Keratinocyte (primary cell): Measurements from ENCODE around the gene KLHL22. TPM values are rescaled to one million over a fixed set of nuclear protein-coding genes. Genes with fewer than 3 reads are reported as not detected.

Source experiments
- DNase-seq: peaks from one replicate; pipeline ENCODE4 v3.0.0-alpha.2; 2011; ENCODE audit warnings: low read depth, missing footprints, low spot score
- FAIRE-seq: peaks from 2 replicates; lab custom pipeline; 2011; peaks lifted over from hg19 to GRCh38; lab: Jason Lieb, UNC
- H2AFZ ChIP-seq: 2 replicates; pipeline ENCODE4 v1.6.0; 2012; ENCODE audit warnings: low read length, control low read depth, inconsistent platforms; ENCODE audit not compliant: control insufficient read depth
- H3K27ac ChIP-seq: 2 replicates; pipeline ENCODE4 v1.5.1; 2011; ENCODE audit warnings: low read length; ENCODE audit not compliant: control insufficient read depth, insufficient read depth
- H3K27me3 ChIP-seq: 3 replicates; pipeline ENCODE4 v1.6.0; 2011; ENCODE audit warnings: low read length; ENCODE audit not compliant: control insufficient read depth, insufficient read depth; ENCODE audit errors: extremely low read depth
- H3K36me3 ChIP-seq, 2 experiments: 2 replicates in 1 of 2; 3 replicates in 1 of 2; pipeline ENCODE4 v1.5.1; 2011; ENCODE audit warnings: low read length in 2 of 2, mild to moderate bottlenecking in 1 of 2; ENCODE audit not compliant: control insufficient read depth in 2 of 2, insufficient read depth in 2 of 2; ENCODE audit errors: extremely low read depth in 1 of 2
- H3K4me1 ChIP-seq: 3 replicates; pipeline ENCODE4 v1.5.1; 2011; ENCODE audit warnings: low read length; ENCODE audit not compliant: control insufficient read depth, insufficient read depth; ENCODE audit errors: extremely low read depth
- H3K4me2 ChIP-seq: 3 replicates; pipeline ENCODE4 v1.6.0; 2011; ENCODE audit warnings: low read depth, low read length; ENCODE audit not compliant: control insufficient read depth, insufficient read depth; ENCODE audit errors: extremely low read depth
- H3K4me3 ChIP-seq, 3 experiments: fragments of 200-600 bp in 1 of 3; sonication (generic) in 1 of 3; 2 replicates in 2 of 3; 3 replicates in 1 of 3; pipeline ENCODE4 v1.5.1; 2011 to 2016; ENCODE audit warnings: low read length in 3 of 3, mild to moderate bottlenecking in 3 of 3, control low read depth in 2 of 3, inconsistent platforms in 1 of 3, low read depth in 1 of 3, mixed read lengths in 1 of 3, mixed run types in 1 of 3, moderate library complexity in 1 of 3; ENCODE audit not compliant: control insufficient read depth in 2 of 3, insufficient read depth in 2 of 3; ENCODE audit errors: extremely low read depth in 1 of 3
- H3K79me2 ChIP-seq: 2 replicates; pipeline ENCODE4 v1.6.0; 2012; ENCODE audit warnings: low read length; ENCODE audit not compliant: control insufficient read depth, insufficient read depth
- H3K9ac ChIP-seq: 3 replicates; pipeline ENCODE4 v1.6.0; 2011; ENCODE audit warnings: low read length; ENCODE audit not compliant: control insufficient read depth, insufficient read depth; ENCODE audit errors: extremely low read depth
- H3K9me1 ChIP-seq: 3 replicates; pipeline ENCODE4 v1.6.0; 2011; ENCODE audit warnings: low read length; ENCODE audit not compliant: control insufficient read depth, insufficient read depth; ENCODE audit errors: extremely low read depth
- H3K9me3 ChIP-seq: 2 replicates; pipeline ENCODE4 v1.5.1; 2012; ENCODE audit warnings: low read depth, low read length; ENCODE audit not compliant: control insufficient read depth
- H4K20me1 ChIP-seq: 3 replicates; pipeline ENCODE4 v1.6.0; 2011; ENCODE audit warnings: low read length; ENCODE audit not compliant: control insufficient read depth, insufficient read depth; ENCODE audit errors: extremely low read depth
- EZH2 ChIP-seq: IDR thresholded peaks from one replicate; pipeline ENCODE4 v1.6.1; 2012; ENCODE audit warnings: inconsistent platforms, mild to moderate bottlenecking, low read length, moderate library complexity
- dilution Hi-C: fragments of 300-500 bp; cut with MboI; formaldehyde crosslinking; loops from one replicate; pipeline ENCODE4 v1.7.0; 2020; ENCODE audit warnings: low sequenced_read_pairs; ENCODE audit not compliant: extremely low pct_ligation_motif_present
- polyA plus RNA-seq, 5 experiments: library from polyadenylated mRNA; depleted of rRNA in 3 of 5; stranded (reverse) in 3 of 5; stranded (forward) in 1 of 5; unstranded in 1 of 5; fragments of >200 nt; gene quantifications; 1 replicate in 1 of 5; 2 replicates in 3 of 5; 3 replicates in 1 of 5; pipeline versions ENCODE4 v1.2.1 to v1.2.3, GENCODE V29; 2011 to 2012; ENCODE audit warnings: missing spikeins in 2 of 5, low read depth in 1 of 5, low replicate concordance in 1 of 5
- TF ChIP-seq, protein P1 (sequence below), 3 experiments: IDR thresholded peaks in 1 of 3; conservative IDR thresholded peaks in 1 of 3; optimal IDR thresholded peaks in 1 of 3; 2 replicates in 2 of 3; 3 replicates in 1 of 3; pipeline versions ENCODE3 to v1.5.1; 2011; ENCODE audit warnings: low read length in 3 of 3, mild to moderate bottlenecking in 3 of 3, moderate library complexity in 2 of 3, control low read depth in 1 of 3, inconsistent platforms in 1 of 3; ENCODE audit not compliant: insufficient read depth in 2 of 3; ENCODE audit errors: extremely low read depth in 1 of 3

The KLHL22 gene
- polyA plus RNA-seq, 1 donor (not counting 4 experiments of a cell fraction or from before 2014, with no cell fraction given) = 9.3 TPM

- no peaks in the 10 kb centered on the region for H4K20me1 ChIP-seq
- no peaks in the 10 kb centered on the region for H3K9me3 ChIP-seq
These were observed 4.7 kb downstream of the KLHL22 start for GRCh38 chr22:20490941-20491307.

GRCh38 chr22:20490183-20490940, 5.2 kb downstream of the KLHL22 start:
- no peak overlapping the region for H3K4me2 ChIP-seq
- no peak overlapping the region for H2AFZ ChIP-seq
- no peaks in the 10 kb centered on the region for H3K9me3 ChIP-seq
- no peak overlapping the region for H3K9ac ChIP-seq
- H3K4me1 ChIP-seq = peaks cover 6% of the 10 kb centered on the region
- no peaks in the 10 kb centered on the region for H3K27me3 ChIP-seq
- H3K79me2 ChIP-seq = peaks cover 8% of the 10 kb centered on the region
- dilution Hi-C loops = no loop called here
- H3K36me3 ChIP-seq = peaks cover 1 to 12% of the 10 kb centered on the region in 2 experiments
- TF ChIP-seq, protein P1, sequence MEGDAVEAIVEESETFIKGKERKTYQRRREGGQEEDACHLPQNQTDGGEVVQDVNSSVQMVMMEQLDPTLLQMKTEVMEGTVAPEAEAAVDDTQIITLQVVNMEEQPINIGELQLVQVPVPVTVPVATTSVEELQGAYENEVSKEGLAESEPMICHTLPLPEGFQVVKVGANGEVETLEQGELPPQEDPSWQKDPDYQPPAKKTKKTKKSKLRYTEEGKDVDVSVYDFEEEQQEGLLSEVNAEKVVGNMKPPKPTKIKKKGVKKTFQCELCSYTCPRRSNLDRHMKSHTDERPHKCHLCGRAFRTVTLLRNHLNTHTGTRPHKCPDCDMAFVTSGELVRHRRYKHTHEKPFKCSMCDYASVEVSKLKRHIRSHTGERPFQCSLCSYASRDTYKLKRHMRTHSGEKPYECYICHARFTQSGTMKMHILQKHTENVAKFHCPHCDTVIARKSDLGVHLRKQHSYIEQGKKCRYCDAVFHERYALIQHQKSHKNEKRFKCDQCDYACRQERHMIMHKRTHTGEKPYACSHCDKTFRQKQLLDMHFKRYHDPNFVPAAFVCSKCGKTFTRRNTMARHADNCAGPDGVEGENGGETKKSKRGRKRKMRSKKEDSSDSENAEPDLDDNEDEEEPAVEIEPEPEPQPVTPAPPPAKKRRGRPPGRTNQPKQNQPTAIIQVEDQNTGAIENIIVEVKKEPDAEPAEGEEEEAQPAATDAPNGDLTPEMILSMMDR (optimal IDR thresholded peaks at IDR 0.05 in 1 of 3, IDR thresholded peaks at IDR 0.05 in 1 of 3, conservative IDR thresholded peaks at IDR 0.05 in 1 of 3; ENCODE audit: extremely low read depth in 1 of 3, insufficient read depth in 2 of 3, low read length in 3 of 3) = no peak
- TF ChIP-seq EZH2 = no peak
- H3K9me1 ChIP-seq = no peaks in the 10 kb centered on the region
- FAIRE-seq = no peak
- H3K4me3 ChIP-seq = no peak overlapping the region
- H4K20me1 ChIP-seq = no peaks in the 10 kb centered on the region
- no peak overlapping the region for H3K27ac ChIP-seq
- no peak for DNase-seq

More at GRCh38 chr22:20490941-20491307, 4.7 kb downstream of the KLHL22 start:
- Histone ChIP-seq H3K27ac (no peak overlapping the region), H3K4me2 (no peak overlapping the region), H3K9ac (no peak overlapping the region), H3K9me1 (no peaks in the 10 kb centered on the region), H3K36me3 (peaks cover 1 to 12% of the 10 kb centered on the region in 2 experiments), H3K27me3 (no peaks in the 10 kb centered on the region), H2AFZ (no peak overlapping the region), H3K4me1 (peaks cover 6% of the 10 kb centered on the region), H3K4me3 (no peak overlapping the region), H3K79me2 (peaks cover 8% of the 10 kb centered on the region)
- FAIRE-seq = no peak
- TF ChIP-seq, protein P1 (optimal IDR thresholded peaks at IDR 0.05 in 1 of 3, IDR thresholded peaks at IDR 0.05 in 1 of 3, conservative IDR thresholded peaks at IDR 0.05 in 1 of 3; ENCODE audit: extremely low read depth in 1 of 3, insufficient read depth in 2 of 3, low read length in 3 of 3) = no peak
- TF ChIP-seq EZH2 = no peak
- DNase-seq = no peak
- dilution Hi-C loops = no loop called here
